CD4-positive, alpha-beta T cell (primary cell): ENCODE data around the gene DENND4A. TPM values are rescaled to one million over a fixed set of nuclear protein-coding genes. Genes with fewer than 3 reads are reported as not detected.

Experiments used
- ATAC-seq: fragments of 200-7000 bp; cut with Tn5 transposase; one replicate; pipeline ENCODE4 v1.10.0; 2022; ENCODE audit warnings: mild to moderate bottlenecking; ENCODE audit not compliant: poor library complexity
- CTCF ChIA-PET: fragments of 350-600 bp; sonication (Branson Sonifier 250); formaldehyde crosslinking; loops from one replicate; lab custom pipeline; 2021; ENCODE audit warnings: antibody characterized with exemption, inconsistent platforms; lab: Charles Lee
- POLR2A ChIA-PET: fragments of 350-600 bp; sonication (Branson Sonifier 250); formaldehyde crosslinking; loops from one replicate; lab custom pipeline; 2021; ENCODE audit warnings: antibody characterized with exemption, inconsistent platforms; lab: Charles Lee
- DNase-seq, 14 experiments: peaks; one replicate each; pipeline ENCODE4 v3.0.0-alpha.2; 2013 to 2020; ENCODE audit warnings: mixed read lengths in 2 of 14
- H3K27ac ChIP-seq, 2 donors: one replicate each; pipeline versions ENCODE4 v1.5.1 to v1.7.0; 2013; ENCODE audit warnings: low read length in 2 of 2, low read depth in 1 of 2, mild to moderate bottlenecking in 1 of 2
- H3K27me3 ChIP-seq, 2 experiments: 1 replicate in 1 of 2; 2 replicates in 1 of 2; pipeline versions ENCODE4 v1.6.1 to v1.7.0; 2013; ENCODE audit warnings: low read length in 2 of 2, control low read depth in 1 of 2, mild to moderate bottlenecking in 1 of 2, moderate library complexity in 1 of 2; ENCODE audit not compliant: insufficient read depth in 2 of 2, control insufficient read depth in 1 of 2
- H3K36me3 ChIP-seq: one replicate; pipeline ENCODE4 v1.6.1; 2013; ENCODE audit warnings: low read length, control low read depth; ENCODE audit not compliant: insufficient read depth
- H3K4me1 ChIP-seq: one replicate; pipeline ENCODE4 v1.6.1; 2013; ENCODE audit warnings: low read length, control low read depth; ENCODE audit not compliant: insufficient read depth
- H3K4me3 ChIP-seq: one replicate; pipeline ENCODE4 v1.5.1; 2013; ENCODE audit warnings: mild to moderate bottlenecking, low read length, moderate library complexity
- H3K9me3 ChIP-seq, 2 experiments: 1 replicate in 1 of 2; 2 replicates in 1 of 2; pipeline versions ENCODE4 v1.6.1 to v1.7.0; 2013; ENCODE audit warnings: low read length in 2 of 2, mild to moderate bottlenecking in 2 of 2, control low read depth in 1 of 2, moderate library complexity in 1 of 2; ENCODE audit not compliant: control insufficient read depth in 1 of 2, insufficient read depth in 1 of 2
- H3K27ac Mint-ChIP-seq: one replicate; pipeline ENCODE4 v1.8.0; 2020; ENCODE audit warnings: mixed read lengths
- H3K27me3 Mint-ChIP-seq: one replicate; pipeline ENCODE4 v1.8.0; 2021; ENCODE audit warnings: mixed read lengths
- H3K36me3 Mint-ChIP-seq: one replicate; pipeline ENCODE4 v1.8.0; 2021; ENCODE audit warnings: low read depth, mixed read lengths
- H3K4me1 Mint-ChIP-seq: one replicate; pipeline ENCODE4 v1.8.0; 2021; ENCODE audit warnings: low read depth, mixed read lengths
- H3K4me3 Mint-ChIP-seq: one replicate; pipeline ENCODE4 v1.8.0; 2020; ENCODE audit warnings: mild to moderate bottlenecking, mixed read lengths
- H3K9me3 Mint-ChIP-seq: one replicate; pipeline ENCODE4 v1.8.0; 2020; ENCODE audit warnings: mixed read lengths
- CTCF ChIP-seq: fragments of 200-600 bp; IDR thresholded peaks from one replicate; pipeline ENCODE4 v1.8.0; 2022; ENCODE audit warnings: antibody characterized with exemption, mild to moderate bottlenecking
- intact Hi-C, 2 experiments: fragments of 100-400 bp; cut with DNase I in 1 of 2; cut with micrococcal nuclease in 1 of 2; formaldehyde crosslinking; loops; one replicate each; pipeline versions ENCODE4 v1.15.1 to v1.9.0; 2023 to 2025; cut with DNase I, micrococcal nuclease
- total RNA-seq, 174 experiments: library from RNA in 2 of 174; stranded (reverse) in 2 of 174; gene quantifications; one replicate each; pipeline ENCODE4 v1.2.3 and lab custom pipeline; 2021 to 2026

The DENND4A gene
- total RNA-seq, 2 experiments from 2014 or later = 64.1 to 69.6 TPM

GRCh38 chr15:65801229-65801805, 9.2 kb upstream of the DENND4A start:
- CTCF ChIA-PET = interaction anchor here (1.4 kb wide), 1 partner anchor 17 kb away, joined by 3 read pairs; no protein-coding TSS in a partner anchor
- Mint-ChIP-seq H3K4me3 (no peak overlapping the region), H3K27me3 (no peaks in the 10 kb centered on the region), H3K27ac (no peak overlapping the region), H3K36me3 (no peaks in the 10 kb centered on the region), H3K4me1 (peaks cover 30% of the 10 kb centered on the region), H3K9me3 (no peaks in the 10 kb centered on the region)
- POLR2A ChIA-PET = interaction anchor here (0.6 to 1.3 kb wide), 3 partner anchors 10 to 32 kb away, joined by 3 to 7 read pairs (median 3); partner anchors contain the start of gene DENND4A
- no peak for DNase-seq
- TF ChIP-seq CTCF = no peak
- Histone ChIP-seq H3K27me3 (no peaks in the 10 kb centered on the region), H3K27ac (no peak overlapping the region), H3K36me3 (no peaks in the 10 kb centered on the region), H3K9me3 (no peaks in the 10 kb centered on the region), H3K4me1 (peaks cover 3% of the 10 kb centered on the region), H3K4me3 (no peak overlapping the region)
- ATAC-seq = no peak
- intact Hi-C loops = no loop called here

DNA sequence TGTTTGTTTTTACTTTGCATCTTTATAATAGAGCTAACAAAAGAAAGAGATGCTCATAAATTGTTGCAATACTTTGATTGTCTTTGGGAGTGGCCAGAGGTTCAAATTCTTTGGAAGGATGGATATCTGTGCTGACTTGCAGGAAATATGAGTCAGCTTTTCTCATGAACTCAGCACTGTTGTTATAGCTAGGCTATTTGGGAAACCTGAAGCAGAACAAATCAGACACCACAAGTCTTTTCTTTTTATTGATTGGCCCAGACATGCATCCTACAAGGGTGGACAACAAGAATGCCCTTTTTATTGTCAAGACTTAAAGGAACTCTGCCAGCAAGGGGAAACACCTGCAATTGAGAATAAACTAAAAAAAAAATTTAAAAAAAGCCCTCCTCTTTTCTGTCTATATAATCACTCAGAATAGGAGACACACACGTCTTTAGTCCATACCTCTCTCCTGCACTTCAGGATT, 4.6 kb upstream of the DENND4A start:
- Mint-ChIP-seq H3K36me3 (peaks cover 12% of the 10 kb centered on the region), H3K27me3 (no peaks in the 10 kb centered on the region), H3K9me3 (no peaks in the 10 kb centered on the region), H3K4me3 (no peak overlapping the region), H3K4me1 (peaks cover 30% of the 10 kb centered on the region), H3K27ac (no peak overlapping the region)
- POLR2A ChIA-PET = interaction anchor here (0.6 to 1.3 kb wide), 2 partner anchors 11 to 14 kb away, joined by 3 read pairs; no protein-coding TSS in a partner anchor
- Histone ChIP-seq H3K27ac (no peak overlapping the region), H3K4me1 (peaks cover 11% of the 10 kb centered on the region), H3K4me3 (no peak overlapping the region), H3K27me3 (no peaks in the 10 kb centered on the region), H3K9me3 (no peaks in the 10 kb centered on the region), H3K36me3 (no peaks in the 10 kb centered on the region)
- CTCF ChIA-PET = interaction anchor here (1.3 kb wide), 1 partner anchor 65 kb away, joined by 3 read pairs; no protein-coding TSS in a partner anchor
- TF ChIP-seq CTCF = no peak
- intact Hi-C loops = no loop called here
- ATAC-seq = no peak
- no peak for DNase-seq

DNA sequence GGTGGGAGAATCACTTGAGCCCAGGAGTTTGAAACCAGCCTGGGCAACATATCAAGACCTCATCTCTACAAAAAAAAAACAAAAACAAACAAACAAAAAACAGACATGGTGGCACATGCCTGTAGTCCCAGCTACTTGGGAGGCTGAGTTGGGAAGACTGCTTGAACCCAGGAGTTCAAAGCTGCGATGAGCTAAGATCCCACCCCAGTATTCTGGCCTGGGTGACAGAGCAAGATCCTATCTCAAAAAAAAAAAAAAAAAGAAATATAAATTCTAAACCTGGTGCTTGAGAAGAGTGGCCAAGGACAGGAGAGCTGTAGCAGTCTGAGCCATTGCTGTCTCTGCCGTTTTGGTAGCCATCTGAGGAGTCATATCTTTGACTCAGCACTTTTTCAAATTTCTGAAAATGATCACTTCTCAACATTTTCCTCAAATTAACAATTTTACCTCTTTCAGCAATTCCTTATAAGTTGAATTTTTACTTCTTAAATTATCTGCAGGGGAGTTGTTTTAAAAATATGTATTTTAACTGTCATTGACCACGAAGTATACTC, 3.6 kb upstream of the DENND4A start:
- peaks cover 35% of the 10 kb centered on the region for H3K4me1 Mint-ChIP-seq
- H3K27ac Mint-ChIP-seq = no peak overlapping the region
- CTCF ChIA-PET = interaction anchor here (1.3 kb wide), 1 partner anchor 64 kb away, joined by 3 read pairs; no protein-coding TSS in a partner anchor
- no peak for TF ChIP-seq CTCF
- H3K4me3 Mint-ChIP-seq = no peak overlapping the region
- Histone ChIP-seq H3K4me3 (no peak overlapping the region), H3K9me3 (no peaks in the 10 kb centered on the region), H3K27ac (no peak overlapping the region), H3K4me1 (peaks cover 11% of the 10 kb centered on the region), H3K27me3 (no peaks in the 10 kb centered on the region), H3K36me3 (no peaks in the 10 kb centered on the region)
- no peaks in the 10 kb centered on the region for H3K27me3 Mint-ChIP-seq
- DNase-seq = no peak
- H3K36me3 Mint-ChIP-seq = peaks cover 18% of the 10 kb centered on the region
- POLR2A ChIA-PET = interaction anchor here (1.3 kb wide), 1 partner anchor 12 kb away, joined by 3 read pairs; no protein-coding TSS in a partner anchor
- intact Hi-C loops = no loop called here
- no peaks in the 10 kb centered on the region for H3K9me3 Mint-ChIP-seq
- no peak for ATAC-seq
